AG04449 (cell line): ENCODE measurements around the gene UBB.
A peak's percentile ranks its signal among the peaks of the same experiment; 100 is the strongest.

Experiments
- CTCF ChIA-PET: fragments of 350-600 bp; formaldehyde crosslinking; extraction: SDS; loops from one replicate; lab custom pipeline; 2021; ENCODE audit warnings: antibody characterized with exemption; lab: Yijun Ruan, JAX
- POLR2A ChIA-PET: fragments of 400-600, 350-600 bp; formaldehyde crosslinking; extraction: SDS; loops from one replicate; lab custom pipeline; 2020; ENCODE audit warnings: antibody characterized with exemption, inconsistent platforms; lab: Yijun Ruan, JAX
- DNase-seq: peaks from one replicate; pipeline ENCODE4 v3.0.0-alpha.2; 2010; ENCODE audit warnings: low read depth, low spot score
- H3K4me3 ChIP-seq: 2 replicates; pipeline ENCODE4 v1.5.1; 2011; ENCODE audit warnings: low read depth, mild to moderate bottlenecking, control low read depth, low read length
- TF ChIP-seq, protein P1 (sequence below): IDR thresholded peaks from one replicate; pipeline ENCODE4 v1.5.1; 2011; ENCODE audit warnings: mild to moderate bottlenecking, moderate library complexity, low read length, control low read depth, inconsistent platforms; ENCODE audit not compliant: insufficient read depth; ENCODE audit errors: missing control alignments

The UBB gene

DNA sequence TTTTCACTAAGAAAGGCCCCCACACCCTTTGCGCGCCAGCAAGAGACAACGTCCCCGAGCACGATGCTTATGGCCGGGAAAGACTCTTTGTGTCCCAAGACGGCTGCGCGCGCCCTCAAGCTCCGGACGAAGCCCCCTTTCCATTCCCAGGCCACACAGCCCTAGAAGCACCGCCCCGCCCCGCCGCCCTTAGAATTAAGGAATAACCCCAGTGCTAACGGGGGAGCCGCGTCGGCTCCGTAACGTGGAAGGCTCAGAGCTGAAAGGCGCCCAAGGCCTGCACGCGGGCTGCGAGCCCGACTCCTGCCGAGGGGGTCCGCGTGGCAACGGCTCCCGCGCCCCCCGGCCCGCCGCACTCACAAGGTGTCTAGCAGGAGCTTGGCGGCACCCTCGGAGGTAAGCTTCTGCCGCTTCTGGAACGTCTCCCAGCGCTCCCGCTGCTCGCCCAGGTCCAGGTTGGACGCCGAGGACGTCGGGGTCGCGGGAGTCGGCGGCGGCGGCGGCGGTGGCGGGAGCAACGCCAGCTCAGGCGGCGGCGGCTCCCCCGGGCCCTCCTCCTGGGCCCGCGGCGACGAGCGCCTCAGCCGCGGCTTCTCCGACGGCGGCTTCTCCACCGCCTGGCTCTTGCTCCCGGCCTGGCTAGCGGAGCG is 28.1 kb upstream of the UBB start:
- TF ChIP-seq, protein P1, sequence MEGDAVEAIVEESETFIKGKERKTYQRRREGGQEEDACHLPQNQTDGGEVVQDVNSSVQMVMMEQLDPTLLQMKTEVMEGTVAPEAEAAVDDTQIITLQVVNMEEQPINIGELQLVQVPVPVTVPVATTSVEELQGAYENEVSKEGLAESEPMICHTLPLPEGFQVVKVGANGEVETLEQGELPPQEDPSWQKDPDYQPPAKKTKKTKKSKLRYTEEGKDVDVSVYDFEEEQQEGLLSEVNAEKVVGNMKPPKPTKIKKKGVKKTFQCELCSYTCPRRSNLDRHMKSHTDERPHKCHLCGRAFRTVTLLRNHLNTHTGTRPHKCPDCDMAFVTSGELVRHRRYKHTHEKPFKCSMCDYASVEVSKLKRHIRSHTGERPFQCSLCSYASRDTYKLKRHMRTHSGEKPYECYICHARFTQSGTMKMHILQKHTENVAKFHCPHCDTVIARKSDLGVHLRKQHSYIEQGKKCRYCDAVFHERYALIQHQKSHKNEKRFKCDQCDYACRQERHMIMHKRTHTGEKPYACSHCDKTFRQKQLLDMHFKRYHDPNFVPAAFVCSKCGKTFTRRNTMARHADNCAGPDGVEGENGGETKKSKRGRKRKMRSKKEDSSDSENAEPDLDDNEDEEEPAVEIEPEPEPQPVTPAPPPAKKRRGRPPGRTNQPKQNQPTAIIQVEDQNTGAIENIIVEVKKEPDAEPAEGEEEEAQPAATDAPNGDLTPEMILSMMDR: no peak
- ChIA-PET CTCF (interaction anchor here (0.5 to 7.7 kb wide), 28 partner anchors 8 to 290 kb away, joined by 3 to 141 read pairs (median 3); partner anchors contain the start of gene NCOR1), POLR2A (interaction anchor here (1.2 to 3.1 kb wide), 3 partner anchors 11 to 67 kb away, joined by 3 to 13 read pairs (median 6); partner anchors contain the start of gene UBB)
- DNase-seq: no peak
- H3K4me3 ChIP-seq: peak overlapping the region; percentile 67

DNA sequence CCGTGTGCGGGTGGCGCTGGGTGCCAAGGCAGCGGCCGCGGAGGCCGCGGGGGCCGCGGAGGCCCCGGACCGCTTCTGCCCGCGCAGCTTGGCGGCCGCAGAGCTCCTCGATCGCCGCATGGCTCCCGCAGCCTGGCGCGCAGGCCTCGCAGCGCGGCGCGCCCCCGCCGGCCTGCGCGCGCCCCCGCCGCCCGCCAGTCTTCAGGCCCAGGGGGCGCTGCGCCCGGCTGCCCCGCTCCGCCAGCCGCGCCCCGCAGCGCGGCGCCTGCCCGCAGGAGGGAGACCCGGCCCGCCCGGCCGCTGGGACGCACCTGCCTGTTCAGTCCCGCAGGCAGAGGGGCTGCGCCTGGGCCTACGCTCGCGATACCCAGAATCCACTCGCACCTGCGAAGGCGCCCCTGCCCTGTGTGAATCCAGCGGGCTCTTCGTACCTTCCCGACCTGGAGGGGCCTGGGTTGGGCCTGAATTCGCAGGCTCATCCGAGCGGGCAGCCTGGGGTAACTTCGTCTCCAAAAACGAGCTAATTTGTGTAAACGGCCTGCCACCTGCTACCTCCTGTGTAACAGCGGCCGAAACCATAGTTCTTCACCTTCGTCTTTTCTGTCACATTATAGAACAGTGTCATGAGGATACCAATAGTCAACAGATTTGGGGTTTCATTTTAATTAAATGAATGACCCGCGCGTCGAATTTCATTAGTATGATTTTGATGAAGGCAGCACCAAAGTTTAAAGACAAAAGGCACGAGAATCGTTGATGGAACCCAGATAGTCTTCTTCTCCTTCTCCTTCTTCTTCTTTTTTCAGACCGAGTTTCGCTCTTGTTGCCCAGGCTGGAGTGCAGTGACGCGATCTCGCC is 27.3 kb upstream of the UBB start, which contains the start of gene CENPV:
Gene CENPV (minus strand): TSS at position 153 of the 858 bp plus-strand sequence. CDS start 33 bp downstream, at position 120.
- DNase-seq: no peak
- ChIA-PET POLR2A (interaction anchor here (1.2 to 3.1 kb wide), 3 partner anchors 10 to 67 kb away, joined by 3 to 13 read pairs (median 6); partner anchors contain the start of gene UBB), CTCF (interaction anchor here (0.5 to 7.7 kb wide), 28 partner anchors 9 to 291 kb away, joined by 3 to 141 read pairs (median 3); partner anchors contain the start of gene NCOR1)
- TF ChIP-seq, protein P1: no peak
- H3K4me3 ChIP-seq: peak within 1 kb of the TSS; percentile 67

DNA sequence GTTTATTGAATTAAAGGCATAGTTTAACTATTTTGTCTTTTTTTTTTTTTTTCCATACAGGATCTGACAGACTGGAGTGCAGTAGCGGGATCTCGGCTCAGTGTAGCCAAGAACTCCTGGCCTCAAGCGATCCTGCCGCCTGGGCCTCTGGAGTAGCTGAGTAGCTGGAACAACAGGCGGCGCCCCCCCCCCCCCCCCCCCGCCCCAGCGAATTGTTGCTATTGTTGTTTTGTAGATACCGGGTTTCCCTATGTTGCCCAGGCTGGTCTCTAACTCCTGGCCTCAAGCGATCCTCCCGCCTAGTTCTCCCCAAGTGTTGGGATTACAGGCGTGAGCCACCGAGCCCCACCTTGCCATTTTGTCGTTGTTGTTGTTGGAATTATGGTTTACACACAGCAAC is 26.3 kb upstream of the UBB start:
- ChIA-PET CTCF (interaction anchor here (1.7 to 7.7 kb wide), 5 partner anchors 10 to 167 kb away, joined by 4 to 141 read pairs (median 14); no protein-coding TSS in a partner anchor), POLR2A (no interaction called here)
- no peak overlapping the region for H3K4me3 ChIP-seq
- TF ChIP-seq, protein P1: no peak
- DNase-seq: no peak

DNA sequence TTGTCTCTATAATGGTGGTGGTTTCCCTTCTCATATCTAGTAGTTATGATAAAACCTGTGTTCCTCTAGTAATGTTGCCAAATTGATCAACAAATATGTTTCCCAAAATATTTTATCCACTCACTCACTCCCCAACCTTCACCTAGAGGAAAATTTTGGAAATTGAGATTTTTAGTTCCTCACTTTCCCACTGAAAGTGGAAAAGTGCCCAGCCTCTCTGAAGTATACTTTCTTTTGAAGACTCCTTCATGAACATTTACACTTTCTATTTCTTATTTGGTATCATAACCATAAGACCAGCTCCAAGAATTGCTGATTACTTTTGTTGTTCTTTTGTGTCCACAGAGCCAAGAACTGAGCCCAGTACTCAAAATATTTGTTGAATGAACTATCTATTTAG is 22.5 kb upstream of the UBB start:
- DNase-seq: no peak
- TF ChIP-seq, protein P1: no peak
- ChIA-PET CTCF (interaction anchor here (1.6 to 3.7 kb wide), 2 partner anchors 7 to 16 kb away, joined by 5 to 9 read pairs; no protein-coding TSS in a partner anchor), POLR2A (interaction anchor here (0.7 kb wide), 1 partner anchor 15 kb away, joined by 3 read pairs; no protein-coding TSS in a partner anchor)
- H3K4me3 ChIP-seq: no peak overlapping the region

DNA sequence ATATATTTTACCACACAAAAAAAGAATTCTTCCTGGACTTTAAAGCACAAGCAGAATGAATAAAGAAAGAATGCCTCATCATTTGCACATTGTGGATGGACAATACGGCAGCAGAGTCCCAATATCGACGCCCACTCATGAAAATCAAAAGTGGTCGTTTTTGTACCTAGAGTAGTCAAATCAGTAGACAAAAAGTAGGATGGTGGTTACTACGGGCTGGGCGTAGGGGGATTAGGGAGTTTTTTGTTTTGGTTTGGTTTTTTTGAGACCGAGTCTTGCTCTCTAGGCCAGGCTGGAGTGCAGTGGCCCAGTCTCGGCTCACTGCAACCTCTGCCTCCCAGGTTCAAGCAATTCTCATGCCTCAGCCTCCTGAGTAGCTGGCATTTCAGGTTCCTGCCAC is 19.0 kb upstream of the UBB start:
- H3K4me3 ChIP-seq: no peak overlapping the region
- TF ChIP-seq, protein P1: no peak
- DNase-seq: no peak
- ChIA-PET CTCF (interaction anchor here (3.0 to 5.8 kb wide), 4 partner anchors 10 to 159 kb away, joined by 14 to 141 read pairs (median 120); partner anchors contain the start of genes CENPV and UBB), POLR2A (no interaction called here)
